Measurements from ENCODE around the gene KREMEN2. TPM values are rescaled to one million over a fixed set of nuclear protein-coding genes. Genes with fewer than 3 reads are reported as not detected.

KREMEN2 gene
- total and polyA plus RNA-seq, 2 of the 13 experiments (the other 11 are each of a cell fraction or from before 2014, with no cell fraction given): 0.48 to 1.2 TPM

DNA sequence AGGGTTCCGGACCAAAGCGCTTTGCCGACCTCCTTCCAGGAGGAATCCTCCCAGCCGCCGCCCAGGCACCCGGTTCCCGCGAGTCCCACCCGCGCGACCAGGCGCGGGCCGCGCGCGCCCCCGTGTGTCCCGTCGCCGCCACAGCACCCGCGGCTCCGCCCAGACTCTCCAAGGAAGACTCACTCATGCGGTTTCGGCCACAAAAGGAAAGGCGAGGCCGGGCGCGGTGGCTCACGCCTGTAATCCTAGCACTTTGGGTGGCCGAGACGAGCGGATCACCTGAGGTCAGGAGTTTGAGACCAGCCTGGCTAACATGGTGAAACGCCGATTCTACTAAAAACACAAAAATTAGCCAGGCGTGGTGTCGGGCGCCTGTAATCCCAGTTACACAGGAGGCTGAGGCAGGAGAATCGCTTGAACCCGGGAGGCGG, 19.6 kb downstream of the KREMEN2 start:
- Histone ChIP-seq H3K9me3 (ENCODE audit: low read length) (no peaks in the 10 kb centered on the region), H2AFZ (ENCODE audit: low read length) (no peak overlapping the region), H3K36me3 (replicated peaks in 1 of 2; ENCODE audit: control insufficient read depth in 1 of 2, insufficient read depth in 2 of 2, low read length in 2 of 2) (no peaks in the 10 kb centered on the region), H3K4me3 (replicated peaks in 1 of 3; ENCODE audit: insufficient read depth in 1 of 3, low read depth in 2 of 3, low read length in 3 of 3) (peak overlapping the region in 2 of 3 experiments; percentile 34 to 52; a peak in 2 of 6 replicates), H3K27ac (ENCODE audit: extremely low read length, insufficient read depth, low read length) (no peak overlapping the region), H3K4me1 (ENCODE audit: insufficient read depth, low read length) (peaks cover 26% of the 10 kb centered on the region), H3K79me2 (ENCODE audit: insufficient read depth, low read length) (peaks cover 8% of the 10 kb centered on the region), H4K20me1 (ENCODE audit: insufficient read depth, low read length) (no peaks in the 10 kb centered on the region), H3K9ac (ENCODE audit: insufficient read depth, low read depth, low read length) (no peak overlapping the region), H3K27me3 (ENCODE audit: control insufficient read depth in 1 of 2, insufficient read depth in 2 of 2, low read length in 2 of 2) (peaks cover 13 to 43% of the 10 kb centered on the region in 2 experiments; a peak in 4 of 5 replicates), H3K4me2 (ENCODE audit: low read depth, low read length) (peak overlapping the region; percentile 79)
- CTCF ChIA-PET (ENCODE audit: low intra/inter-chr PET ratio, low total read pairs): interaction anchor here (1.2 to 1.8 kb wide), 2 partner anchors 20 to 22 kb away, joined by 3 to 12 read pairs; partner anchors contain the start of gene KREMEN2
- POLR2A ChIA-PET: interaction anchor here (1.0 to 3.9 kb wide), 2 partner anchors 20 to 39 kb away, joined by 5 to 48 read pairs; partner anchors contain the start of genes HCFC1R1, KREMEN2, THOC6 and TNFRSF12A
- no TSS peak for BruUV-seq (replicated peaks)
- in situ Hi-C loops (cut with HindIII; ENCODE audit: extremely low pct_ligation_motif_present, low pct_unique_long_range_greater_than_20kb): no loop called here
- DNase-seq (ENCODE audit: low spot score) (peak; percentile 42), FAIRE-seq (no peak), ATAC-seq (peak; percentile 18; the same call in 2 of the 3 replicates)
- 12% methylated on average over 13 of the region's 42 CpGs for WGBS (ENCODE audit: low lambda C conversion rate)
- intact Hi-C loops (cut with micrococcal nuclease; ENCODE audit: unreplicated experiment): loop anchor here (2.0 kb wide), 1 partner anchor 19 kb away; the partner anchor contains the start of gene KREMEN2
- TF ChIP-seq SUZ12 (IDR thresholded peaks at IDR 0.05; ENCODE audit: low read depth, low read length): no peak
- peak; percentile 50 for TF ChIP-seq ZBTB38 (CRISPR knock-in tag; IDR thresholded peaks at IDR 0.05)
- TF ChIP-seq, protein P1, sequence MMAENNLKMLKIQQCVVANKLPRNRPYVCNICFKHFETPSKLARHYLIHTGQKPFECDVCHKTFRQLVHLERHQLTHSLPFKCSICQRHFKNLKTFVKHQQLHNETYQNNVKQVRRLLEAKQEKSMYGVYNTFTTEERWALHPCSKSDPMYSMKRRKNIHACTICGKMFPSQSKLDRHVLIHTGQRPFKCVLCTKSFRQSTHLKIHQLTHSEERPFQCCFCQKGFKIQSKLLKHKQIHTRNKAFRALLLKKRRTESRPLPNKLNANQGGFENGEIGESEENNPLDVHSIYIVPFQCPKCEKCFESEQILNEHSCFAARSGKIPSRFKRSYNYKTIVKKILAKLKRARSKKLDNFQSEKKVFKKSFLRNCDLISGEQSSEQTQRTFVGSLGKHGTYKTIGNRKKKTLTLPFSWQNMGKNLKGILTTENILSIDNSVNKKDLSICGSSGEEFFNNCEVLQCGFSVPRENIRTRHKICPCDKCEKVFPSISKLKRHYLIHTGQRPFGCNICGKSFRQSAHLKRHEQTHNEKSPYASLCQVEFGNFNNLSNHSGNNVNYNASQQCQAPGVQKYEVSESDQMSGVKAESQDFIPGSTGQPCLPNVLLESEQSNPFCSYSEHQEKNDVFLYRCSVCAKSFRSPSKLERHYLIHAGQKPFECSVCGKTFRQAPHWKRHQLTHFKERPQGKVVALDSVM (CRISPR knock-in tag; IDR thresholded peaks at IDR 0.05): peak; percentile 64
- no peak for TF ChIP-seq ZFP1 (CRISPR knock-in tag; IDR thresholded peaks at IDR 0.05)
- TF ChIP-seq, protein P2, sequence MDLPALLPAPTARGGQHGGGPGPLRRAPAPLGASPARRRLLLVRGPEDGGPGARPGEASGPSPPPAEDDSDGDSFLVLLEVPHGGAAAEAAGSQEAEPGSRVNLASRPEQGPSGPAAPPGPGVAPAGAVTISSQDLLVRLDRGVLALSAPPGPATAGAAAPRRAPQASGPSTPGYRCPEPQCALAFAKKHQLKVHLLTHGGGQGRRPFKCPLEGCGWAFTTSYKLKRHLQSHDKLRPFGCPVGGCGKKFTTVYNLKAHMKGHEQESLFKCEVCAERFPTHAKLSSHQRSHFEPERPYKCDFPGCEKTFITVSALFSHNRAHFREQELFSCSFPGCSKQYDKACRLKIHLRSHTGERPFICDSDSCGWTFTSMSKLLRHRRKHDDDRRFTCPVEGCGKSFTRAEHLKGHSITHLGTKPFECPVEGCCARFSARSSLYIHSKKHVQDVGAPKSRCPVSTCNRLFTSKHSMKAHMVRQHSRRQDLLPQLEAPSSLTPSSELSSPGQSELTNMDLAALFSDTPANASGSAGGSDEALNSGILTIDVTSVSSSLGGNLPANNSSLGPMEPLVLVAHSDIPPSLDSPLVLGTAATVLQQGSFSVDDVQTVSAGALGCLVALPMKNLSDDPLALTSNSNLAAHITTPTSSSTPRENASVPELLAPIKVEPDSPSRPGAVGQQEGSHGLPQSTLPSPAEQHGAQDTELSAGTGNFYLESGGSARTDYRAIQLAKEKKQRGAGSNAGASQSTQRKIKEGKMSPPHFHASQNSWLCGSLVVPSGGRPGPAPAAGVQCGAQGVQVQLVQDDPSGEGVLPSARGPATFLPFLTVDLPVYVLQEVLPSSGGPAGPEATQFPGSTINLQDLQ (CRISPR knock-in tag; IDR thresholded peaks at IDR 0.05): no peak
- no peak for TF ChIP-seq TRIM24 (CRISPR knock-in tag; IDR thresholded peaks at IDR 0.05)
- peak; percentile 23; the same call in 1 of the 2 replicates for TF ChIP-seq FOSL2 (CRISPR knock-in tag; IDR thresholded peaks at IDR 0.05)
- TF ChIP-seq ZNF260 (CRISPR knock-in tag; IDR thresholded peaks at IDR 0.05; ENCODE audit: borderline replicate concordance, low read depth): no peak
- TF ChIP-seq, protein P3, sequence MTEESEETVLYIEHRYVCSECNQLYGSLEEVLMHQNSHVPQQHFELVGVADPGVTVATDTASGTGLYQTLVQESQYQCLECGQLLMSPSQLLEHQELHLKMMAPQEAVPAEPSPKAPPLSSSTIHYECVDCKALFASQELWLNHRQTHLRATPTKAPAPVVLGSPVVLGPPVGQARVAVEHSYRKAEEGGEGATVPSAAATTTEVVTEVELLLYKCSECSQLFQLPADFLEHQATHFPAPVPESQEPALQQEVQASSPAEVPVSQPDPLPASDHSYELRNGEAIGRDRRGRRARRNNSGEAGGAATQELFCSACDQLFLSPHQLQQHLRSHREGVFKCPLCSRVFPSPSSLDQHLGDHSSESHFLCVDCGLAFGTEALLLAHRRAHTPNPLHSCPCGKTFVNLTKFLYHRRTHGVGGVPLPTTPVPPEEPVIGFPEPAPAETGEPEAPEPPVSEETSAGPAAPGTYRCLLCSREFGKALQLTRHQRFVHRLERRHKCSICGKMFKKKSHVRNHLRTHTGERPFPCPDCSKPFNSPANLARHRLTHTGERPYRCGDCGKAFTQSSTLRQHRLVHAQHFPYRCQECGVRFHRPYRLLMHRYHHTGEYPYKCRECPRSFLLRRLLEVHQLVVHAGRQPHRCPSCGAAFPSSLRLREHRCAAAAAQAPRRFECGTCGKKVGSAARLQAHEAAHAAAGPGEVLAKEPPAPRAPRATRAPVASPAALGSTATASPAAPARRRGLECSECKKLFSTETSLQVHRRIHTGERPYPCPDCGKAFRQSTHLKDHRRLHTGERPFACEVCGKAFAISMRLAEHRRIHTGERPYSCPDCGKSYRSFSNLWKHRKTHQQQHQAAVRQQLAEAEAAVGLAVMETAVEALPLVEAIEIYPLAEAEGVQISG (CRISPR knock-in tag; IDR thresholded peaks at IDR 0.05): peak; percentile 34; the same call in 1 of the 2 replicates
- no peak for TF ChIP-seq HNRNPH1 (optimal IDR thresholded peaks at IDR 0.05; ENCODE audit: low read depth, low read length)
- no peak for TF ChIP-seq WIZ (CRISPR knock-in tag; IDR thresholded peaks at IDR 0.05)
- 0 out of 2 replicates have a peak, but pooled peaks have one; percentile 13 for TF ChIP-seq ZNF629 (CRISPR knock-in tag; conservative IDR thresholded peaks at IDR 0.05)
- TF ChIP-seq CCDC6 (CRISPR knock-in tag; IDR thresholded peaks at IDR 0.05): 0 out of 2 replicates have a peak, but pooled peaks have one; percentile 38
- TF ChIP-seq PHF21A (CRISPR knock-in tag; IDR thresholded peaks at IDR 0.05): peak; percentile 39; the same call in 1 of the 2 replicates
- no peak for TF ChIP-seq JUNB (CRISPR knock-in tag; IDR thresholded peaks at IDR 0.05; ENCODE audit: borderline replicate concordance)
- 0 out of 2 replicates have a peak, but pooled peaks have one; percentile 12 for TF ChIP-seq ELF3 (CRISPR knock-in tag; IDR thresholded peaks at IDR 0.05)
- no peak for TF ChIP-seq ZNF549 (CRISPR knock-in tag; IDR thresholded peaks at IDR 0.05)
- no peak for TF ChIP-seq HMG20B (CRISPR knock-in tag; conservative IDR thresholded peaks at IDR 0.05)

Measured in HepG2 (cell line).